Kasumi-1 (cell line): ENCODE measurements around the gene HIPK4.

Experiments used
- DNase-seq, 2 experiments: peaks; one replicate each; lab custom pipeline; 2025; lab: John Stamatoyannopoulos, UW

HIPK4 gene

DNA sequence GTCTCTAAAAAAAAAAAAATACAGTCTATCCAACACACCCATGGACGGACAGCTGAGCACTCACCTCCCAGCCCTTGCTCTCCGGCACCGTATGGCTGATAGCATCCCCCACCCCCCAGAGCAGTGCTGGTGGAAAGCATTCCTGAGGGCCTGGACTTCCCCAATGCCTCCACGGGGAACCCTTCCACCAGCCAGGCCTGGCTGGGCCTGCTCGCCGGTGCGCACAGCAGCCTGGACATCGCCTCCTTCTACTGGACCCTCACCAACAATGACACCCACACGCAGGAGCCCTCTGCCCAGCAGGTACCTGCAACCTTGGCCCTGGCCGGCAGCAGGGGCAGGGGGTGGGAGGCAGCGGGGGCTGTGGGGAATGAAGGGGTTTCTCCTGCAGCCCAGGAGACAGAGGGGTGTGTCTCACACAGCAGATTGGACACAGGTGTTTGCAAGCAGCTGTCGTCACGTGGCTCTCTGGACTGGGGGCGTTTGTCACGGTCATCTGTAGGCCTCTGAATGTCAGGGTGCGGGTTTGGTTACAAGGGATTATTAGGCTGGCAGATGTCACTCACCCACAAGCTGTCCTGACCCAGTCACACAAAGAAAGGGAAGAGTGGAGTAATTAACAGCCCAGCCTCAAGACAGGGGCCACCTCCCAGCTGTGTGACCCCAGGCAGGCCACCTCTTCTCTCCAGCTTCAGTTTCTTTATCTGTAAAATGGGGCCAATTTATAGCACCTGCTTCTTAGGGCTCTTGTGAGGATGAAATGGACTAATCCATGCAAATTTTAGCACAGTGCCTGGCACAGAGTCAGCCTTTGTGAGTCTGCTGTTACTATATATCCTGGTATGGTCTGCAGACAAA, 22.2 kb downstream of the HIPK4 start:
- no peak for DNase-seq

DNA sequence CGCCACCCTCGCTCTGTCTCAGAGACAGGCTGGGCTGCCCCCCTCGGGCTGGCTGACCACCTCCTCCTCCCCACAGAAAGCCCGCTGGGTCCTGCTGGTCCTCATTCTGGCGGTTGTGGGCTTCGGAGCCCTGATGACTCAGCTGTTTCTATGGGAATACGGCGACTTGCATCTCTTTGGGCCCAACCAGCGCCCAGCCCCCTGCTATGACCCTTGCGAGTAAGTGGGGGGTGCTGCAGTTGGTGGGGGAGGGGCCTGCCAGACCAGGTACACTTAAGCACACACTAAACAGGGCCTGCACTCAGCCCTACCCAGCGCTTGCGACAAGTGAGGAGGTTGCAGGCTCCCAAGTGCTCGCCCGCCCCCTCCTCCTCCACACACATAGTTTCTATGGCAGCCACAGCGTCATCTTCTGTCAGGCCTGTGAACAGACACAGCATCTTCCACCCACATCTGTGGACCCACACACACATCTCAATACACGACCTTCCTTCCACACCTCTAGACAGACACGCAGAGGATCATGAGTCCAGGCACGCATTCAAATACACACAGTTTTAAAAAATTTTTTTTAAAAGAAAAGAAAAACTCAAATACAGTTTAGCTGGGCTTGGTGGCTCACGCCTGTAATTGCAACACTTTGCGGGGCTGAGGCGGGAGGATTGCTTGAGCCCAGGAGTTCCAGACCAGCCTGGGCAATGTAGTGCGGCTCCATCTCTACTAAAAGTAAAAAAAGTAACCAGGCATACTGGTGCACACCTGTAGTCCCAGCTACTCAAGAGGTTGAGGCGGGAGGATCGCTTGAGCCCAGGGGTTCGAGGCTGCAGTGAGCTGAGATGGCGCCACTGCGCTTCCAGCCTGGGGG, 23.1 kb downstream of the HIPK4 start:
- no peak for DNase-seq

DNA sequence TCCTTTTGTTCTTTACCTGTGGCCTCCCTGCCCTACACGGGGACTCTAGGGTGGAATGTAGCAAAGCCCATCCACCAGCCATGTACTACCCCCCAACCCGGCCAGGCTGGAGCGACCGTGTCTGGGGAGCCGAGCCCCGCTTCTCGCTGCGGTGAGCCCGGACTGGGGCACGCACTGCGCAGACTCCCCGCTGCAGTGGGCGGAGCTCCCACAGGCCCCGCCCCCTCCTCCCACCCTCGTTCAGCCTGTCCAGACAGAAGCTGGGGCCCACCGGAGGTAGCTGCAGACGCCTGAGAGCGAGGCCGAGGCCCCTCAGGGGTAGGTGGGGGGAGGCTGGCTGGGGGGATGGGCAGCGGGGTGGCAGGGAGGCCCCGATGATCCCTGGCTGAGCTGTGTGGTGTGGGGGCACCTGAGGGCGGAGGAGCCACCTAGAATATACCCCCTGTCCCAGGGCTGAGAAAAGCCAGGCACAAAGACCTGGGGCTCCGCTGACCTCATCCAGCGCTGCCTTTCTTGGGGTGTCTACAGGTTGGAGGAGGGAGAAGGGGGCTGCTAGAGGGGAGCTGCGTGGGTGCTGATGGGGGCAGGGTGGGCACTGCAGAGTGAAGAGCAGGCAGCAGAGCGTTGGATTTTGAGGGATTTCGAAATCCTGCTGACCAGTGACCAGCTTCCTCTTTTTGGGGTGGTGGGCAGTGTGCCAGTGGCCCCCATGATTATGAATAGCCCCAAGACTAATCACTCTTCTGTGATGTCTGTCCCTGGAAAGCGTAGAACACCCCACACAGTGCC, 24.2 kb downstream of the HIPK4 start:
- no peak for DNase-seq

DNA sequence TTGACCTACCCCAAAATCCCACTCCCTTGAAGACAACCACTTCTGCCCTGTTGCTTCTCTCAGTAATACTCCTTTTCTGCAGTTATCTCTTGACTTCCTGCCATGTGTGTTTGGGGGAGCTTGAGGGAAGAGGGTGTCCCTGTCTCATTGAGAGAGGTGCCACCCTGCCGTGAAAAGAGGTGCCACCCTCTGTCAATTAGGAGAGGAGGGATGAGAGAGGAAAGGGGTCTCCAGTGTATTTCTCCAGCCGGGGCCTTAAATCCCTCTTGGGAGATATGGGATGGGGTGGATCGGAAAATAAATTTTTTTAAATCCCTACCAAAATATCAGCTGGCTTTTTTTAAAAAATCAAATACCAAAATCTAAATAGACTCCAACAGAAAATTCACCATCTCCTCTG, 25.0 kb downstream of the HIPK4 start:
- DNase-seq = no peak

DNA sequence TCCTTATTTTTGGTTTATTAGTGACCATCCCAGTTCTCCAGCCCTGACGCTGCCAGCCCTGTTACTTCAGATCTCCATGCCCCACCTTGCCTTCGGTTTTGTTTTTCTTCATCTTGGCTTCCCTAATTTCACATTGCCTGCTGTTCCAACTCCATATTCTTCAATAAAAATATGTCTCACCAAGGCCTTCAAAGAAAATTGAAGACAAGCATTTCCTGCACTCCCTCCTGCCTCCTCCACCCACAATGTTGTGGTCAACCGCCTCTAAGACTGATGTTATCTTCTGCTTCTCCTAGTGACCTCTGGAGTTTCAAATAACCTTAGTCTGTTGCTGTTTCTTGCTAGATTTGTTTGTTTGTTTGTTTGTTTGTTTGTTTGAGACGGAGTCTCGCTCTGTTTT, 26.9 kb downstream of the HIPK4 start:
- peak in 1 of 2 experiments; percentile 7 for DNase-seq

DNA sequence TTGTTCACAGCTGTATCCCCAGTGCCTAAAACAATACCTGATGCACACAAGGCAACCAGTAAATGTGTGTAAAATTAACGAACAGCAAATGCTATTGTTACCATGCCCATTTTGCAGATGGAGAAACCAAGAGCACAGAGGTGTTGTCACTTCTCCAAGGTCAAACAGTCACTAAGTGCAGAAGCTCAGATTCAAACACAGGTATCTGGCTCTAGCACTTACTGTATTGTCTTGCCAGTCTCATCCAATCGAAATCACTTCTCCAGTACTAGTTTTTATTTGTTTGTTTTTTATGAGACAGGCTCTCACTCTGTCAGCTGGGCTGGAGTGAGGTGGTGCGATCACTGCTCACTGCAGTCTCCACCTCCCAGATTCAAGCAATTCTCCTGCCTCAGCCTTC, 27.8 kb downstream of the HIPK4 start:
- no peak for DNase-seq

DNA sequence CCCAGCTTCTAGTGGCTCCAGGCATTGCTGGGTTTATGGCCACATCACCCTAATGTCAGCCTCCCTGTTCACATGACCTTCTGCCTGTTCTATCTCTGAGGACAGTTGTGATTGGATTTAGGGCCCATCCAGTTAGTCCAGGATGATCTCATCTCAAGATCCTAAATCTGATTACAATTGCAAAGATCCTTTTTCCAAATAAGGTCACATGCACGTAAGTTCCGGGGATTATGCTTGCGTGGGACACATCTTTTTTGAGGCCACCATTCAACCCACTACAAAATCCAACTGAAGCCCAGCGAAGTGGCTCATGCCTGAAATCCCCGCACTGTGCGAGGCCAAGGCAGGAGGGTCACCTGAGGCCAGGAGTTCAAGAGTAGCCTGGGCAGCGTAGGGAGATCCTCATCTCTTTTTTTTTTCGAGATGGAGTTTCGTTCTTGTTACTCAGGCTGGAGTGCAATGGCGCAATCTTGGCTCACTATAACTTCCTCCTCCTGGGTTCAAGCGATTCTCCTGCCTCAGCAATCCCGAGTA, 29.2 kb downstream of the HIPK4 start:
- no peak for DNase-seq

DNA sequence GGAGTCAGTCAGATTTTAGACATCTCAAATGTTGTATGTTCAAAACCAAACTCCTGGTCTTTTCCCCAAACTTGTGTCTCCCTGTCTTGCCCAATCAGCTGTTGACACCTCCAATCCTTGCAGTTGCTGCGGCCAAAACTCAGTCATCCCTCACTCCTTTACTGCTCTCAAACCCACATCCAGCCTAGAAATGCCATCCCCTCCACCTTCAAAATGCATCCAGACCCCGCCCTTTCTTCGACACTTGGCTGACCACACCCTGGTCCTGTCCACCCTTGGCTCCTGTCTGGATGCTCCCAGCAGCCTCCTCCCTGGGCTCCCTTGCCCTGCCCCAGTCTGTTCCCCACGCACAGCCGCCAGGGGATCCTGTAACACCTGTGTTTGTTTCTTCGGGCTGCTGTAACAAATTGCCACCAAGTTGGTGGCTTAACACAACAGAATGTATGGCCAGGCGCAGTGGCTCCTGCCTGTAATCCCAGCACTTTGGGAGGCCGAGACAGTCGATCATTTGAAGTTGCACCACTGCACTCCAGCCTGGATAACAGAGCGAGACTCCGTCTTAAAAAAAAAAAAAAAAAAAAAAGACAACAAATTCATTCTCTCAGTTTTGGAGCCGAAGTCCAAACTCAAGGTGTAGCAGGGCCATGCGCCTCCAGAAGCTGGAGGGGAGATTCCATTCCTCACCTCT, 29.8 kb downstream of the HIPK4 start:
- no peak for DNase-seq

DNA sequence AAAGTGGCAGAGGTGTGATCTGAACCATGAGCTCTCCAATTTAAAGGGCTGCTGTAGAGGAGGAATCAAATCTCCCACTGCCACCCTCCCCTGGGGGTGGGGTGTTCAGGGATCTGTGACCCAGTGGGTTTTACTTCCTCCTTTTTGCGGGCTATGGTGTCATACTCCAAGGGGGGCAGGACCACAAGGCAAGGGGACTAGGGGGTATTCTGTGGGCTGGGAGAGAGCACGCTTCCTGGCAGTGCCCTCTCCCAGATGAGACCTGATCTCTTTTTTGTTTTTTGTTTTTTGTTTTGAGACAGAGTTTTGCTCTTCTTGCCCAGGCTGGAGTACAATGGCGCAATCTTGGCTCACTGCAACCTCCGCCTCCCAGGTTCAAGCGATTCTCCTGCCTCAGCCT, 31.2 kb downstream of the HIPK4 start:
- DNase-seq = peak; percentile 18 to 22

DNA sequence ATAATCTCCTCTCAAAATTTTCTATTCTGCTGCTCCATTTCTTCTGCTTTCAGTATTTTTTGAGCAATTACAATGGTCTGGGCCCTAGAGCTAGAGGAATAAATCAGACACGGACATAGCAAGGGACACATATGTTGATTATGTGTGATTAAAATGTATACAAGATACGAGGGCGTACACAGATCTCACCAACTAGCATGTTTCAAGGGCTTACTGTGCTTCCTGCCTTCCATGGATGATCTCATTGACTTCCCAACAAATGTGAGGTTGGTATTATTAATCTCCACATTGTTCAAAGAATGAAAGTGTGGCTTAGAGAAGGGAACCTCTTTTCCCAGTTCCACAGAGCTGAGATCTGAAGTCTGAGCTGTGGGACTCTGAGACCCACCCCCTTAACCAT, 32.3 kb downstream of the HIPK4 start:
- DNase-seq = no peak

DNA sequence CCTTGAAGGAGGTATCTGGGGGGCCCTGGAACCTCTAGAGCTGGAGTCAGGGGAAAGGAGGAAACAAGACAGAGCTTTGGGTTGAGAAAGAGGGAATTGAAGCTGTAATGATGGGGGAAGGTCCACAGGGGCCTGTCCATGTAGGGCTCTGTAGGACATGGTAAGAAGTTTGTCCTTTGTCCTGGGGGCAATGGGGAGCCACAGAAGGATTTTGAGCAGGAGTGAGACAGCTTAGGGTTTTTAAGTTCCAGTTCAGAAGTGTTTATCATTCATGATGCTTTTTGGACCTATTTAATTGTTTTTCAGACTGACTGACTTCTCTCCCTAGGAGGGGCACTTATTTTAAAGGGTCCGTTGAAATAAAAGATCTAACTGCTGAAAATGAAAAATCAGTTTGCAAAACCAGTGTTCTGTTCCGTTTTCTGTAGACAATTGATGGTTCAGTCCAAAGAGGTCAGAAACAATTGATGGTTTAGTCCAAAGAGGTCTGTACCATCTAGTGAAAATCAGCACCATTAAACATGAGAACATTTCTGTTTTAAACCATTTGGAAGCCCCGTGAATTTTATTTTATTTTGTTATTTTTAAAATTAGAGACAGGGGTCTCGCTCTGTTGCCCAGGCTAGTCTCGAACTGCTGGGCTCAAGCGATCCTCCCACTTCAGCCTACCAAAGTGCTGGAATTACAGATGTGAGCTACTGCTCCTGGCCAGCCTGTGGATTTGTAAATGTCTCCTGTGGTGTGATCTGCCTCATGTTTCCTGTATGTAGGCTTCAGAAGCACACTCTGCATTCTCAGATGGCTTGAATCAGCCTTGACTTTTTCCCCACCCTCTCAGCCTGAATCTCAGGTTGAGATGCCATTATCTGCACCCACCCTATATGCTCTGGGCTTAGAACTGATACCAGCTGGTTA, 33.0 kb downstream of the HIPK4 start:
- no peak for DNase-seq

DNA sequence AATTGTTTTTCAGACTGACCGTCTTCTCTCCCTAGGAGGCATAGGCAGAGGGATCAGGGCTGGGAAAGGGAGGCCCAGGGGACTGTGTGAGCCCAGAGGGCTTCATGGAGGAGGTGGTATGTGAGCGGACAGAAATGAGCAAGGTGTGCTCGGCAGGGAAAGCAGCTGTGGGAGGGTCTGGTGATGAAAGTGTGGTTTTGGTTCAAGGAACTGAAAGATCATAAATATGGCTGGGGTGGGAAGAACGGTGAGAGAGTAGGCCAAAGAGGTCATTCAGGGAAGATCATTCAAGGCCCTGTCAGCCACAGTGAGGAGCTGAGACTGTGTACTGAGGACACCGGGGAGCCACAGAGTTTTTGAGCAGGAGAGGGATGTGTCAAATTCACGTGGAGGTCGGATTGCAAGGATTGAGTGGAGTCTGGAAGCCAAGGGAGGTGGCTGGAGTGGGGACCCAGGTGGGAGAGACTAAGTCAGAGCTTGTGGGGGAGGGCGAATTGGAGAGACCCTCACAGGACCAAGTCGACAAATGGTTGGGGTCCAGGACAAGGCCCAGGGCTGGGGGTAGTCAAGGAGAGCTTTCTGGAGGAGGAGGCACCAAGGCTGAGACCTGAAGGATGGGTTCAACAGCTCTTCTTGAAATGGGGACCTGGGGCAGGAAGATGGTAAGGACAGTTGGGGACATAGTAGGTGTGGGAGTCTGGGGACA, 33.9 kb downstream of the HIPK4 start:
- DNase-seq = no peak

DNA sequence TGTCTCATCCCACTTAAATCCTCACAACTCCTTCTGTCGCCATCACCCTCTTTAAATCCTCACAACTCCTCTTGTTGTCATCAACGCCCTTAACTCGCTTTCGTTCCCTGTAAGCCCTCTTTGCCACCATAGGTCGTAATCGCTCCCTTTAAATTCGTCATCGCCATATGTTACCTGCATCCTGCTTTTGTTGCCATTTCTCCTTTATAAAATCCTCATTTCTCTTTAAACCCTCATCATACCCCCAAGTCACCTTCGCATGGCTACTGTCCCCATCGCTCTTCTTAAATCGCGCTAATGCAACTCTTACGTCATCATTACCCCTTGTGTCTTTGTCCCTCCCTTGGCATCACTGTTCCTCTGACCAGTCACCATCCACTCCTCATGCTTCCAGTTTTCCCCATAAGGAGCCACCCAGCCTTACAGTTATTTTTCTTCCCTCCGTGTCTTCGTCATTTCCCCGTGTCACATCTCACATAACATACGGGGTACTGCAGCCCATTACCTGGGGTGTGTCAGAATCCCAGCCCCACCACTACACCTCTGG, 40.9 kb downstream of the HIPK4 start:
- peak; percentile 31 to 38 for DNase-seq

DNA sequence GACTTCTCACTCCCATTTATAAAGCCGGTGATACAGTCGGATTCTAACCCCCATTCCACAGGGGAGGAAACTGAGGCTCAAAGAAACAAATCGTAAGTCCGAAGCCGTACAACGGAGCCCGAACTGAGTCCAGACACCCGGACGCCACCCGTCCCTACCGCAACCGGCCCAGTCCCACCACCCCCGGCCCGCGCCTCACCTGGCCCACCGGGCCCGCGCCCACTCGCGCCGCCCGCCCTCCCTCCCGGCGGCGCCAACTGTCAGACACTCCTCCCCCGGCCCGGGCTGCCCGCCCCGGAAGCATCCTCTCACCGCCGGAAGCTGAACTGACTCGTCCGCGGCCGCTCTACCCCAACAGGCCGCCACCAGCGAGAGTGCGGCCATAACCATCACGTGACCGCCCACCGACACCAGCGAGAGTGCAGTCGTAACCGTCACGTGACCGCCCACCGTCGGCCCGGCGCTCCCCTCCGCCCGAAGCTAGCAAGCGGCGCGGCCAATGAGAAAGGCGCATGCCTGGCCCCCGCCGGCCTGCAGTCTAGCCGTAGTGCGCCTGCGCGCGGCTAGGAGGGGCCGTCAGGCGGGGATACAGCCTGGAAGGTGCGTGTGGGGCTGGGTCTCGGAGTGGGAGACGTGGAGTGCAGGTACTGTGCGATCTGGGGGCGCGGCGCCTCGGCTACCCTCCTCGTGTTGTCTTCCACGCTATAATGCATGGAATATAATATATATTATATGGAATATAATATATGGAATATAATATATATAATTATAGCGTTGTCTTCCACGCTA, 41.7 kb downstream of the HIPK4 start, which contains the start of the genes C19orf47 and PLD3:
TSS of gene C19orf47 (minus strand) at position 273 of the 789 bp plus-strand sequence. CDS start 6,540 bp downstream, outside the sequence.
TSS of gene PLD3 (plus strand) at position 571 of the 789 bp plus-strand sequence. CDS start 17,789 bp downstream, outside the sequence.
- DNase-seq = peak; percentile 97 to 98

DNA sequence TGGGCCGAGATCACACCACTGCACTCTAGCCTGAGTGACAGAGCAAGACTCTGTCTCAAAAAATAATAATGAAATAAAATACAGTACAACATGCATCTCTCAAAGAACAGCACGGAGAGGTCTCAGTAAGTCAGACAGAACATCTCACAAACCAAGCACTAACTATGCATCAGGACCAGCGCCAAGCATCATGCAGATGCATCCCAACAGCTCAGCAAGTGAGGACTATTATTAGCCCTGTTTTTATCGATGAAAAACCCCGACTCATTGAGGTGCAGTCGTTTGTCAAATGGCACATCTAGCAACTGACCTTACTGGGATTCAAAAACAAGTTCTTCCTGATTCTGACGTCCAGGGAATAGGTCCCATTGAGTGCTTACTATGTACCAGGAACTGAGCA, 45.6 kb downstream of the HIPK4 start:
- no peak for DNase-seq

DNA sequence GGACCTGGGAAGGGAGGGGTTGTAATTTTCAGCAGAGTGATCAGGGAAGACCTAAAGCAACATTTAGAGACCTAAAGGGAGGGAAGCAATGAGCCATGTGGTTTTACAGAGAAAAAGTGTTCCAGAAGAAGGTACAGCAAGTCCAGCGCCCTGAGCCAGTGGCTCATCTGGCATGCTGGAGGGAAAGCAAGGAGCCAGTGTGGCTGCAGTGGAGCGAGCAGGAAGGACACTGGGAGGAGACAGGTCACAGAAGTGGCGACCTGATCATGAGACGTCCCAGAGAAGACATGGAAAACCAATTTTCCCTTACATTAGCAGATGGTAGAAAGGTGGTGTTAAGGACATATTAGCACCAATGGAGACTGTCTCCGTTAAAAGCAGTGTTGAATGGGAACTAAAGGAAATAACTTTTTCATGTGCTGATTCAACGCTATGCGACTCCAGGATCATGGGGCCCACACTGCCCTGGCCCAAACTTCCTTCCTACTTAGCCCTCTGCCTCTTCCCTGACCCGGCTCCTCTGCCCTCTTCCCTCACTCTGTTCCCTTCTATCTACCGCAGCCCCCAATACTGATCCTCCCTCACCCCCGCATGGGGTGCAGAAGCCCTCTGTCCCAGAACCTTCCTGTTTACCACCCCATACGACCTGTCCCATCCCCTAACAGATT, 47.2 kb downstream of the HIPK4 start:
- no peak for DNase-seq

DNA sequence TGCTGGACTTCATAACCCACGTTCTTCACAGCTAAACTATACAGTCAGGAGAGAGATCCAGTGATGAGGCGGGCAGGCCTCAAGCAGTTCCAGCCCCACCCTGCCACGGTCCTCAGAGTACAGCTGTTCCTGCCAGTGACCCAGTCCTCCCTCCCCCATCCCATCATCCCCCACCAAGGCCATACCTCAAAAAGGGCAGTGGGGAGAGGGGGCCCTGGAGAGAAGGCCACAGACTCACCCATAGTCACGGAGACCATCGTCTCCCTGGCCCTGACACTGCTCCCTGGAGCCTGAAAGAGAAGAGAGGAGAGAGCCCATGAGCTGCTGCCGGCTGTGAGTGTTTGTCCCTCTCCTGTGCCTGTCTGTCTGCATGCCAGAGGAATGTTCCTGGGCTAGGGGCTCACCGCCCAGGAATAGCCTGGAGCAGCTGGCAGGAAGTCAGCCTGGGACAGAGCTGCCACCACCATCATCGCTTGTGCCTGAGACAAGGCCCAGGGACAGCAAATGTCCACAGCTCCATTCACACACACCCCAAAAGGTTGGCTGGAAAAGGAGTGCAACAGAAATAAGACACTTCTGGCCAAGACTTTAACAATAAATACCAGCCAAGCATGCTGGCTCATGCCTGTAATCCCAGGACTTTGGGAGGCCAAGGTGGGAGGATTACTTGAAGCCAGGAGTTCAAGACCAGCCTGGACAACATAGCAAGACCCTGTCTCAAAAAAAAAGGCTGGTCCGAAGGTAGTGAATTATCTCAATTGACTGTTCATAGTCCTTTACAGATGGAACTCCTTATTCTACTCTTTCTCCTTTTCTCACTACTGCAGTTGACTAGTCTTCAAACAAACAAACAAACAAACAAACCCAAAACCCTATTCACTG, 48.1 kb downstream of the HIPK4 start:
- DNase-seq = no peak
